ENCODE results near the gene ADIRF.
"Not testable (repeated sequence)": the region's sequence is repeated elsewhere in the genome, so short reads cannot be mapped to it uniquely, and the experiment has no call there.

DNA sequence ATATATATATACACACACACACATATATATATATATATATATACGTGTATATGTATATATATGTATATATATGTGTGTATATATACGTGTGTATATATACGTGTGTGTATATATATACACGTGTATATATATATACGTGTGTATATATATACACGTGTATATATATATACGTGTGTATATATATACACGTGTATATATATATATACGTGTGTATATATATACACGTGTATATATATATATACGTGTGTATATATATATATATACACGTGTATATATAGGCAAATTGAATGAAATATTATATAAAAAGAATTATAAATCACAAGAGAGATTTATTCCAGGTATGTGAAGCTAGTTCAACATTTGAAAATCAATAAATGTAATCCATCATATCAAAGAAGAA is 23.1 kb downstream of the ADIRF start:
- TF ChIP-seq, protein P1, sequence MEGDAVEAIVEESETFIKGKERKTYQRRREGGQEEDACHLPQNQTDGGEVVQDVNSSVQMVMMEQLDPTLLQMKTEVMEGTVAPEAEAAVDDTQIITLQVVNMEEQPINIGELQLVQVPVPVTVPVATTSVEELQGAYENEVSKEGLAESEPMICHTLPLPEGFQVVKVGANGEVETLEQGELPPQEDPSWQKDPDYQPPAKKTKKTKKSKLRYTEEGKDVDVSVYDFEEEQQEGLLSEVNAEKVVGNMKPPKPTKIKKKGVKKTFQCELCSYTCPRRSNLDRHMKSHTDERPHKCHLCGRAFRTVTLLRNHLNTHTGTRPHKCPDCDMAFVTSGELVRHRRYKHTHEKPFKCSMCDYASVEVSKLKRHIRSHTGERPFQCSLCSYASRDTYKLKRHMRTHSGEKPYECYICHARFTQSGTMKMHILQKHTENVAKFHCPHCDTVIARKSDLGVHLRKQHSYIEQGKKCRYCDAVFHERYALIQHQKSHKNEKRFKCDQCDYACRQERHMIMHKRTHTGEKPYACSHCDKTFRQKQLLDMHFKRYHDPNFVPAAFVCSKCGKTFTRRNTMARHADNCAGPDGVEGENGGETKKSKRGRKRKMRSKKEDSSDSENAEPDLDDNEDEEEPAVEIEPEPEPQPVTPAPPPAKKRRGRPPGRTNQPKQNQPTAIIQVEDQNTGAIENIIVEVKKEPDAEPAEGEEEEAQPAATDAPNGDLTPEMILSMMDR (IDR thresholded peaks at IDR 0.05) = not testable (repeated sequence)
- TF ChIP-seq, protein P2, sequence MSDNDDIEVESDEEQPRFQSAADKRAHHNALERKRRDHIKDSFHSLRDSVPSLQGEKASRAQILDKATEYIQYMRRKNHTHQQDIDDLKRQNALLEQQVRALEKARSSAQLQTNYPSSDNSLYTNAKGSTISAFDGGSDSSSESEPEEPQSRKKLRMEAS (CRISPR knock-in tag; IDR thresholded peaks at IDR 0.05) = not testable (repeated sequence)
- not testable (repeated sequence) for TF ChIP-seq ZNF138 (CRISPR knock-in tag; conservative IDR thresholded peaks at IDR 0.05); ELF4 (CRISPR knock-in tag; IDR thresholded peaks at IDR 0.05; ENCODE audit: low read depth); CREM (CRISPR knock-in tag; IDR thresholded peaks at IDR 0.05); TCF7 (CRISPR knock-in tag; IDR thresholded peaks at IDR 0.05; ENCODE audit: low read depth)
- TF ChIP-seq, protein P3, sequence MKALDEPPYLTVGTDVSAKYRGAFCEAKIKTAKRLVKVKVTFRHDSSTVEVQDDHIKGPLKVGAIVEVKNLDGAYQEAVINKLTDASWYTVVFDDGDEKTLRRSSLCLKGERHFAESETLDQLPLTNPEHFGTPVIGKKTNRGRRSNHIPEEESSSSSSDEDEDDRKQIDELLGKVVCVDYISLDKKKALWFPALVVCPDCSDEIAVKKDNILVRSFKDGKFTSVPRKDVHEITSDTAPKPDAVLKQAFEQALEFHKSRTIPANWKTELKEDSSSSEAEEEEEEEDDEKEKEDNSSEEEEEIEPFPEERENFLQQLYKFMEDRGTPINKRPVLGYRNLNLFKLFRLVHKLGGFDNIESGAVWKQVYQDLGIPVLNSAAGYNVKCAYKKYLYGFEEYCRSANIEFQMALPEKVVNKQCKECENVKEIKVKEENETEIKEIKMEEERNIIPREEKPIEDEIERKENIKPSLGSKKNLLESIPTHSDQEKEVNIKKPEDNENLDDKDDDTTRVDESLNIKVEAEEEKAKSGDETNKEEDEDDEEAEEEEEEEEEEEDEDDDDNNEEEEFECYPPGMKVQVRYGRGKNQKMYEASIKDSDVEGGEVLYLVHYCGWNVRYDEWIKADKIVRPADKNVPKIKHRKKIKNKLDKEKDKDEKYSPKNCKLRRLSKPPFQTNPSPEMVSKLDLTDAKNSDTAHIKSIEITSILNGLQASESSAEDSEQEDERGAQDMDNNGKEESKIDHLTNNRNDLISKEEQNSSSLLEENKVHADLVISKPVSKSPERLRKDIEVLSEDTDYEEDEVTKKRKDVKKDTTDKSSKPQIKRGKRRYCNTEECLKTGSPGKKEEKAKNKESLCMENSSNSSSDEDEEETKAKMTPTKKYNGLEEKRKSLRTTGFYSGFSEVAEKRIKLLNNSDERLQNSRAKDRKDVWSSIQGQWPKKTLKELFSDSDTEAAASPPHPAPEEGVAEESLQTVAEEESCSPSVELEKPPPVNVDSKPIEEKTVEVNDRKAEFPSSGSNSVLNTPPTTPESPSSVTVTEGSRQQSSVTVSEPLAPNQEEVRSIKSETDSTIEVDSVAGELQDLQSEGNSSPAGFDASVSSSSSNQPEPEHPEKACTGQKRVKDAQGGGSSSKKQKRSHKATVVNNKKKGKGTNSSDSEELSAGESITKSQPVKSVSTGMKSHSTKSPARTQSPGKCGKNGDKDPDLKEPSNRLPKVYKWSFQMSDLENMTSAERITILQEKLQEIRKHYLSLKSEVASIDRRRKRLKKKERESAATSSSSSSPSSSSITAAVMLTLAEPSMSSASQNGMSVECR (CRISPR knock-in tag; IDR thresholded peaks at IDR 0.05; ENCODE audit: borderline replicate concordance) = not testable (repeated sequence)

Measured in WTC11 (cell line).